Upper lobe of right lung (tissue), 1 donor: ENCODE data around the gene LRMDA. TPM values are rescaled to one million over a fixed set of nuclear protein-coding genes. Genes with fewer than 3 reads are reported as not detected.

Experiments used
- ATAC-seq: fragments of 200-7000 bp; cut with Tn5 transposase; one replicate; pipeline ENCODE4 v1.9.1; 2020; ENCODE audit warnings: mild to moderate bottlenecking, moderate library complexity
- DNase-seq: peaks from one replicate; pipeline ENCODE4 v3.0.0-alpha.2; 2020
- H3K27ac ChIP-seq: fragments of 200-600 bp; one replicate; pipeline ENCODE4 v1.8.0; 2022
- H3K27me3 ChIP-seq: fragments of 200-600 bp; one replicate; pipeline ENCODE4 v1.8.0; 2022; ENCODE audit warnings: mild to moderate bottlenecking
- H3K36me3 ChIP-seq: fragments of 200-600 bp; one replicate; pipeline ENCODE4 v1.8.0; 2022
- H3K4me1 ChIP-seq: fragments of 200-600 bp; one replicate; pipeline ENCODE4 v1.8.0; 2022
- H3K4me3 ChIP-seq: fragments of 200-600 bp; one replicate; pipeline ENCODE4 v1.8.0; 2022; ENCODE audit warnings: mild to moderate bottlenecking
- H3K9me3 ChIP-seq: fragments of 200-600 bp; one replicate; pipeline ENCODE4 v1.8.0; 2022
- CTCF ChIP-seq: fragments of 200-600 bp; IDR thresholded peaks from one replicate; pipeline ENCODE4 v1.8.0; 2022; ENCODE audit warnings: antibody characterized with exemption
- intact Hi-C: fragments of 100-400 bp; cut with DNase I; formaldehyde crosslinking; loops from one replicate; pipeline ENCODE4 v1.11.0; 2022
- total RNA-seq: library from RNA; stranded (reverse); fragmentation: NEBNext Ultra II Directional; extraction: Animal tissue kit (Norgen Biotek cat#: 25700); gene quantifications from one replicate; pipeline ENCODE4 v1.2.1, GENCODE V29; 2021
- donor health status: DM: no; HTN: yes; CAD: no; lungs with severe emphysema.

Gene LRMDA
- total RNA-seq, 1 donor from 2014 or later = 20.0 TPM

- Histone ChIP-seq H3K4me1 (peaks cover 22% of the 10 kb centered on the region), H3K27ac (no peak overlapping the region), H3K9me3 (no peaks in the 10 kb centered on the region), H3K4me3 (no peak overlapping the region), H3K27me3 (no peaks in the 10 kb centered on the region), H3K36me3 (no peaks in the 10 kb centered on the region)
- ATAC-seq = no peak
- no peak for DNase-seq
- TF ChIP-seq CTCF = no peak
- intact Hi-C loops = loop anchor here (5.0 kb wide), 1 partner anchor 640 kb away; no protein-coding TSS in a partner anchor
Observed at GRCh38 chr10:76037531-76038155, 606.2 kb downstream of the LRMDA start.

GRCh38 chr10:76038696-76039095 lies 607.3 kb downstream of the LRMDA start:
- H3K4me1 ChIP-seq = peaks cover 15% of the 10 kb centered on the region
- H3K27me3 ChIP-seq = no peaks in the 10 kb centered on the region
- no peak overlapping the region for H3K4me3 ChIP-seq
- DNase-seq (no peak), ATAC-seq (no peak)
- no peaks in the 10 kb centered on the region for H3K9me3 ChIP-seq
- intact Hi-C loops = loop anchor here (5.0 kb wide), 1 partner anchor 641 kb away; no protein-coding TSS in a partner anchor
- H3K36me3 ChIP-seq = no peaks in the 10 kb centered on the region
- no peak overlapping the region for H3K27ac ChIP-seq
- TF ChIP-seq CTCF = no peak

GRCh38 chr10:76040107-76040829 lies 608.8 kb downstream of the LRMDA start:
- ATAC-seq (no peak), DNase-seq (no peak)
- H3K36me3 ChIP-seq = no peaks in the 10 kb centered on the region
- H3K9me3 ChIP-seq = no peaks in the 10 kb centered on the region
- TF ChIP-seq CTCF = peak; percentile 5
- no peak overlapping the region for H3K4me3 ChIP-seq
- no peaks in the 10 kb centered on the region for H3K4me1 ChIP-seq
- intact Hi-C loops = no loop called here
- no peaks in the 10 kb centered on the region for H3K27me3 ChIP-seq
- no peak overlapping the region for H3K27ac ChIP-seq

GRCh38 chr10:76040830-76041220 lies 609.4 kb downstream of the LRMDA start:
- Histone ChIP-seq H3K4me3 (no peak overlapping the region), H3K36me3 (no peaks in the 10 kb centered on the region), H3K9me3 (no peaks in the 10 kb centered on the region), H3K4me1 (no peaks in the 10 kb centered on the region), H3K27ac (no peak overlapping the region), H3K27me3 (no peaks in the 10 kb centered on the region)
- intact Hi-C loops = no loop called here
- no peak for ATAC-seq
- no peak for DNase-seq
- no peak for TF ChIP-seq CTCF

GRCh38 chr10:76041551-76041950 lies 610.1 kb downstream of the LRMDA start:
- H3K27me3 ChIP-seq = no peaks in the 10 kb centered on the region
- no peak for TF ChIP-seq CTCF
- no peaks in the 10 kb centered on the region for H3K9me3 ChIP-seq
- H3K27ac ChIP-seq = no peak overlapping the region
- ATAC-seq (no peak), DNase-seq (no peak)
- H3K4me3 ChIP-seq = no peak overlapping the region
- H3K36me3 ChIP-seq = no peaks in the 10 kb centered on the region
- intact Hi-C loops = no loop called here
- H3K4me1 ChIP-seq = no peaks in the 10 kb centered on the region
